GM21360 (cell line): ENCODE measurements around the gene RNF157.

ENCODE experiments used
- ATAC-seq: cut with Tn5 transposase; IDR thresholded peaks from one replicate; pipeline ENCODE4 v1.9.1; 2021; ENCODE audit warnings: mild to moderate bottlenecking, moderate library complexity; ENCODE audit not compliant: unreplicated experiment

Gene RNF157

DNA sequence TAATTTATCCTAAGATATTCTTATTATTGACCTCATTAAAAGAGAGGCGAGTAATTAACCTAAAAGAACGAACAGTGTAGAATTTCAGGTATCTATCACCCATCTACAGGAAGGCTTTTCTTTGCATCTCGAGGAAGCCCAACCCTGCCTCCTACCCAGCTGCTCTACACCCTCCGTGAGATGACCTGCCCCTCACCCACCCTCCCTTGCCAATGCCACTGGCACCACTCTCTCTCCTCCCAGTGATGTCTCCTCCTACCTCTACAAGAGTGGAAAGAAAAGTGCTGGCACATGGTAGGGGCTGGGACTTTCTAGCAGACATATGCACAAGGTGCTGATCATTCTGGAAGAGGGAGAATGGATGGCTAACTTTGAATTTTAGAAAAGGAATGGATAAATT, 76.4 kb downstream of the RNF157 start:
- ATAC-seq = no peak

DNA sequence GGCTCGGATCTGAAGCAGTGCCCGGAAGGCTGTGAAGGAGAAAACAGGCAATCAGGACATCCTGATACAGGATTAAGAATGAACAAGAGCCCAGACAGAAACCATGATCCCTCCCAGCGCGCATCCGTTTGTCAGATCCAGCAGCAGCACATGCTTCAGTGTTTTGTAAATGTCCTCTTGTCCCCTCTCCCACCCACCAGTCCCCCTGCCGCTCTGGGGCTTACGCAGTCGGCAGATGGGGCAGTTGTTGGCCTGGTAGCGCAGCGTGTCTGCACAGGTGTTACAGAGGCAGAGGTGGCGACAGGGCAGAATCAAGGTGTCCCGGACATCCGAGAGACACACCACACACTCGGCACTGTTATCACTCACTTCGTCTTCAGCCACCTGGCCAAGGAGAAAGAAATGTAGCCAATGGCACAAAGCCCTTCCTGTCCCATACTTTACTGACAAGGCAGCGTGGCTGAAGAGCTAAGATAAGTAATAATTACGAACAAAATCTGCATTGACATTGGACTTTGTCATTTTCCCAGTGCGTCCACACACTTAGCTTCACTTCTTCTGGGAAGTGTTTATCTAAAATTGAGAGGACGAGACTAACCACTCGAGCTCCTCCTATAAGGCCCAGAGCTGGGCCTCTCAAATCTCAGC, 78.5 kb downstream of the RNF157 start:
- no peak for ATAC-seq

DNA sequence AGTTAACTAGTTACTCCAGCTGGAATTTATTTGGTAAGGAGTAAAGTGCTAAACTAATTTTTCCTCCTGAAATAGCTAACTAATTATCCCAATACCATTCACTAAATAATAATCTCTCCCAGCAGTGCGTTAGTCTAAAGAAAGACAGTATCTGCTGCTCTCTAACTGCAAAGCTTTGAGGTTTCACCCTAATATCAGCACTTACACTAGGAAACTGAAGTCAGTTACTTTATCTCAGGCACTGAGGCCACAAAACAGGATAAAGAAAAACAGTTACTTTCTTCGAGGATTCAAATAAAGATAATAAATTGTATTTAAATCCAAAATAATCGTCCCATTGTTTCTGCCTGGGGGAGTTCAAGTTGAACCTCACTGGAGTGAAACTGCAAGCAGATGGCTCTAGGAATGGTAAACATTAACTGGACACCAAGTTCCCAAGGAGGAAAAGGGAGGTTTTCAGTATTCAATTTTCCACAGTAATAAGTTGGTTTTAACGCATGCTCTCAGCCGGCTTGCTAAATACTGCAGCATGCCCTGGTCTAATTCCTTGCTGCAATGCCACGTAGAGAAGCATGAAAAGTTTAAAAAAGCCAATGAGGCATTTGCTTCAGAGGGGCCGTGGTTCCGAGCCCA, 79.3 kb downstream of the RNF157 start:
- ATAC-seq = no peak

DNA sequence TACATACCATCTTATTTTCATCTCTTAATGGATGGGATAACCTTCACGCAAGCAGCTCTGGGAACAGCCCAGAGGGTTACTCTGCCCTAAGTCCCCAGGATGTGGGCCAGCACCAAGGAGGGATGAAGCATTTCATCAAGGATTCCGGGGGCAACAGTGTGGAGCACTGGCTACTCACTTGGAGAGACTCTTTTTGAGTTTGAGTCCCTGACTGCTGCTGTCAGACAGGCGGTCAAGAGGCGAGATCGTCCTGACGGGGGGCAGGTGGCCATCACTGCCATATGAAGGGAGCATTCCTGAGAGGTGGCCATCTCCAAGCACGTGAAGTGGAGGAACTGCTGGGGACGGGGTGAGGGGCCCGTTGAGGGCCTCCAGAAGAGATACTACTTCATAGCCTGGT, 81.1 kb downstream of the RNF157 start:
- no peak for ATAC-seq

DNA sequence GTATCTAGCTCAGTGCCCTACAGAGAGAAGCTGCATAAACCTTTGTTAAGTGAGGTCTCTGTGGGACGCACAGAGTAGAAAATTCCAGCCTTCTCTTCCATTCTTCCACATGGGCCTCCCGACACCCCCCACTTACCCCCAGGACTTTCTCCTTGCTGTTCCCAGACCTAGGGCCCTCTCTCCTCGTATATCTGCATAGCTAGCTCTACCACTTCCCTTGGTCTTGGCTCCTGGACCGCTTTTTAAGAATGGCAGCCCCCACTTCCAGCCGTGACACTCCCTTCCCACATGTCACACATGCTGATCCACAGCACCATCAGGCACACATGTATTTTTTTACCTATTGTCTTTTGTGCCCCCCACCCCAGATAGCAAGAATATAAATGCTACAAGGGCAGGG, 82.5 kb downstream of the RNF157 start:
- no peak for ATAC-seq

DNA sequence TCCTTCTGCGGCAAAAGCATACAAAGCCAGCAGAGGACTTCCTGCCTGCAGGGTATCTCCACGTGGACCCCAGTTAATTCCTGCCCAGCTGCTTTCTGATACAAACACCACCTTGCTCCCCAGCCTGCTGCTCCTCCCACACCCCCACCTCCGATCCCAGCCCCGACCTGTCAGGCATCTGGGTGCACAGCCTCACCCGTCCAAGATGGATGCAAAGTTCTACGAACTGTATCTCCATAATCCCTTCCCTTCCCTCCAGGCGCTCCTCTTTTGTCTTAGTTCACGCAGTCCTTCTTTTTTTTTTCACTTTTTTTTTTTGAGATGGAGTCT, 83.7 kb downstream of the RNF157 start:
- ATAC-seq = no peak

DNA sequence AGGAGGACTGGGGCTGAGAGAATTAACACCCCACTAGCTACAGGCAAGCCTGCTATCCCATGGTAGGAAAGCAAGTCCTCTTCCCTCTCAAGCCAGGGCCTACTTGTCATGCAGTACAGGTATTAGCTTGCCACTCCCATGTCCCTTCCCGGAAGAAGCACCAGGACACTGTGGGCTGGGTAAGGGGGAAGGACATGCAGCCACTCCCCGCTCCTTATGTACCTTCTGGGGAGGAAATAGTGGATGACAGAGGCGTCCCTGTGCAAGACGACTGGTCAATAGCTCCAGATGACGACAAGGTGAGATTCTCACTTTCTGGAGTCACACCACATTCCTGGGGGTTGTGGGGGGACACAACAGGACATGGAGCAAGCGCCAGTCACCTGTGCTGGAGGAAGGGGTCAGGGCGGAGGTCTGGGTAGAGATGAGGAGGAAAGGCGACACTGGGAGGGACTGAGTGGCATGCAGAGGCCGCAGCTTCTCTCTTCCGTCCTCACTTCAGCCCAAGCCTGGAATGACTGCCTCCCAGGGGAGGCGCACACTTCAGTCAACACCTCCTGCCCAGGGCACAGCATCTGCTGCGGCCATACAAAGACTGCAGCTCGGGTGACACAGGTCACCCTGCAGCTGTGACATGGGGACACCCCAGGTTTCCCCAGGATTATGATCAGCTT, 84.2 kb downstream of the RNF157 start:
- no peak for ATAC-seq

DNA sequence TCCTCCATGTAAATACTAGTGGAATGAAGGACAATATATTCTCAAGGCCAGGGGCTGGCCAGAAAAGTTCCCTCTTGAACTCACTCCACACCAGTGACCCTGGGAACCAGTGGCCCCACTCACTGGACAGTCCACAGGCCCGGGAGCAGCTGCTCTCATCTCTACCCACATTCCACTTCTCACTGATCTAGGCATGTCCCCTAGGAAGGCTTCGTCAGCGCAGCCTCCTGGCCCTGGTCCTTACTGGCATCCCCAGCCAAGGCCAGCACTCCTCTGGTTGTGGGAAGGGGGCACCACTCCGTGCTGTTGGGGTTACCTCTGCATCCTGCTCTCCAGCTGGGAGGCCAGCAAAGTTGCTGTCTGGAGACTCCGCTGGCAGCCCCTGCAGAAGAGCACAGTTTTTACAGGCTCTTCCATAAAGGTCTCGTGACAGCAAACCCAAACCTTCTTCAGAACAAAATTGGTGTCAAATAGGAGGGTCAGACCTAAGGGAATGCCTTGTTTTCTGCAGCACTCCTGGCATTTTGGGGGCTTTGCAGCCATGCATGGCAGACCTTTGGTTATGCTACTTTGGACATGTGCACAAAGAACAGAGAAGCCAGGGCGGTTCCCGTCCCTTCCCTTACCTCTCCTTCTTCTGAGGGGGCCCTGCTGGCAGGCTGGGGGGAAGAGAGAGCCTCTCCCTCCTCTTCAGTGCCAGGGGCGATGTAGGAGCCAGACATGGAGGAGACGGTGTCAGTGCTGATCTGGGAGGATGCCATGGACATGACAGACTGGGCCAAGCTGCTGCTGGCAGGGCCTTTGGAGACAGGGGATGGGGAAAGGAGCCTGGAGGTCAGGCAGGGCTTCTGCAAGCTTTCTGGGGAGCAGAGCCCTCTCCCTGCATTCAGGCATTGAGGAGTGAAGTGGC, 85.1 kb downstream of the RNF157 start:
- ATAC-seq = no peak

DNA sequence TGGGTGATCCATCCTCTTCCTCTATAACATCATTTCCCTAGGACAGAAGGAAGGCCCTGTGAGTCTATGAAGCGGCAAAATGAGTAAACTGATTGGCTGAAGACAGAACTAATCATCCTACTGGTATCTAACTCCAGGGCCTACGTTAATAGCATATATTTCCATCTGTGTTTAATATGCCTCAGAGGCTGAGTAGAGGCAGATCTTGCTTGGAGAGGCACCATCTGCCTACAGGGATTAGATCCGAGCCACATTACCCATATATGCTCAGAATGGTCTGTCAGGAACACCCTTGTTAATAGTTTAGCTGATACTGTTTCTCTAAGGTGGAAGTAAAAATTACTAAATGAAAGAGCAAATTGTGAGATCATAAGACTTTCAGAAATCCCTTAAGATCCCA, 86.0 kb downstream of the RNF157 start:
- no peak for ATAC-seq

DNA sequence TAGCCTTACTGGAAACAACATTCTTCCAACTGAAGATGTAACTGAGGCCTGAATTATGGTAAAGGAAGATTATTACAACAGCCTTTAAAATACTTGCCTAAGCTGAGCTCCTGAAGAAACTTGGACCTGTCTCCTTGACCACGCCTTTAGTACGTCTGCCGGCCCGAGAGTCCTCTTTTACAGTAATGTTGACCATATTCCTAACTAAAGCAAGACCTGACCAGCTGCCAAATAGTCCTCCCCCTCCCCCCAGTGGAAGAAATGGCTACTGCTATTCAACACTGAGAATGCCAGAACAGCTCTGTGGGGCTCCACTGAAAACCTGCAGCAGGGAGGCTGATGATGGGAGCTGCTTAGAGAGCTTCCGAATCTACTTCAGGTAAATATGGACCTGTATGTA, 86.7 kb downstream of the RNF157 start:
- no peak for ATAC-seq

DNA sequence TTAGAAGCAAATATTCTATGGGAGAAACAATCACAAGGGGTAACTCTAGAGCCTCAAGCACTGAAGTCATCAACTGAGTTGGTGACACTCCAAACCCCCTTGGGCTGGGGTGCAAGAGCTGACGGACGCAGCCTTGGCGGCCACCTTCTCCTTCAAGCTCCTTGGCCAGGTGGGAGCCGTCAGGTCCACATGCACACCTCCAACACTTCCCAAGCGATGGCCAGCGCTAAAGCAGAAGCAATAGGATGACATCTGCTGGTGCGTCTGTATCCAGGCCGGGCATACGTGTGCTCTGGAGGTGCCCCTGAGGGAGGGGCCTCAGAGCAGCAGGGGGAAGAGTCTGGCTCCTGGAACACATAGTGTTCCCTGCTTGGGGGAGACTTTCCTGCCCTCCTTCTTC, 87.1 kb downstream of the RNF157 start:
- no peak for ATAC-seq

DNA sequence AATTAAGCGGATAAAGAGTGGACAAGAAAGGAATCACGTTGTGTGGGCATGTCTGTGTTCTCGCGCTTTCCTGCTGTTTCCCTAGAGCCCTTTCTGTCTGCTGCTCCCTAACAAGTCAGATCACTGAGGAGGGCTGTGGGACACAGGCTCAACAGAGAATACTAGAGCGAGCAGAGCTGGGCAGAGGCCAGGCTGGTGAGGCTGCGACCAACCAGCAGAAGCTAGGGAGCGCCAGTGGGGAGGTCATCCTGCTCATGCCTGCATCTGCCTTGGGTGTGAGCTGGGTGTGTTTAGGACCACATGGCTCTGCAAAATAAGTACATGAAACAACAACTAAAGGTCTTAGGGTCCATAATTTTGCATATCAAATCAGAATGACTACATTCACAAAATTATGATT, 87.7 kb downstream of the RNF157 start:
- no peak for ATAC-seq

DNA sequence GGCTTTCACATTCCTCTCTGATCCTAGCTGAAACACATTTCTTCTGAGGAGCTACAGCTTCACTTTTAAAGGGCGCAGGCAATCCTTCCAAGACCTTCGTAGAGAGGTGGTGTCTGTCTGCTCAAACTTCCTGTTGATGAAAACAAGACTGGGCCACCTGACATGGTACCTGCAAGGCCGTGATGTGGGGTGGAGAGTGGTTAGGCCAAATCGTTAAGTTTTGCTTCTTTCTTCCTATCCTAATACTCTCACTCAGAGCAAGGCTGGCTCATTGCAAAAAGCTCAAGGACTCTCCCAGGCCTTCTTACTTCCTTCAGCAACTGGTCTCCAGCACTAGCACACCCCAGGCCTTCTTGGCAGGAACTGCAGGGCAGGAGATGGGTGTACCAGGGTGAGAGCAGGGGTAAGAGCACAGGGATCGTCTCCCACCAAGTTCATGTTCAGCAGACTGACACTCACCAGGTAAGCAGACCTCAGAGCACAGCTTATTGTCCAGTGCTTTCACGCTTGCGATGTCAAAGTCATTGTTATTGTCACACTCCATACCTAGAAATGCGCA, 88.3 kb downstream of the RNF157 start:
- ATAC-seq = no peak

DNA sequence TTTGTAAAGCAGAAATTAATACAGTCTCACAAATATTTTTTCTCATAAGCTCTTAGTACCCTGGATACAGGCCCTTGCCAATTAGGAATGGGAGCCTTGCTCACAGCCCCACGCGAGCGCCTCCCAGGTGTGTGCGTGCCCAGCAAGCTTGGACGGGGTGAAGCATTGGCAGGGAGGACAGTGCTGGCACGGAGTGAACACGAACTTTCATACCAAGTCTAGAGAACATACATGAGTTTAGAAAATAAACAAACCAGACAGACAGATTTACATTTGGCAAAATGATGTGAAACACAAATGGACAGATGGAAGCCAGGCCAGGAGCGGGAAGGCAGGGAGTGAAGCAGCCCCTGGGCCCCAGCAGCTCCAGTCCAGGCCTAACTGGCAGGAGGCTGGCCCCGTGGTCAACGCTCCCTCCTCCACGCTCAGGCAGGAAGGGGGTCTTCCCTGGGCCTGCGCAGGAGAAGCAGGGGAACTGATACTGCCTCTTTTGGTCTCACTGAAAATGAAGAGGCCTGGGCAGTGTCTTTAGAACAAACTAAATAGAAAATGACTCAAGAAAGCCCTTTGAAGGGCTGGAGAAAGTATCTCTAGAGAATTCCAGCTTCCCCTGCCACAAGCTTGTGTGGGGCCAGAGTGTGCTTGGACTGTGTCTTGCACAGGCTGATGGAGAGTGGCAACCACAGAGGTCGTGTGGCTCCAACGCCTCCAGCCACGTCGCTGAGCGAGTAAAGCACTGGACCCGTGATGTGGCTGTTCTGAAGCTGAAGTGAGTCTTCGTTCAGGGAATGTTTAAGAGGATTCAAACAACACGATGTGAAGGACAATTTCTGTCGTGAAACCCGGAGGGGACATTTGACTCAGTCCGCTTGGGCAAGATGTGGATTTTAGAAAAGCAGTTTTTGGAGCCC, 89.3 kb downstream of the RNF157 start:
- ATAC-seq = no peak

DNA sequence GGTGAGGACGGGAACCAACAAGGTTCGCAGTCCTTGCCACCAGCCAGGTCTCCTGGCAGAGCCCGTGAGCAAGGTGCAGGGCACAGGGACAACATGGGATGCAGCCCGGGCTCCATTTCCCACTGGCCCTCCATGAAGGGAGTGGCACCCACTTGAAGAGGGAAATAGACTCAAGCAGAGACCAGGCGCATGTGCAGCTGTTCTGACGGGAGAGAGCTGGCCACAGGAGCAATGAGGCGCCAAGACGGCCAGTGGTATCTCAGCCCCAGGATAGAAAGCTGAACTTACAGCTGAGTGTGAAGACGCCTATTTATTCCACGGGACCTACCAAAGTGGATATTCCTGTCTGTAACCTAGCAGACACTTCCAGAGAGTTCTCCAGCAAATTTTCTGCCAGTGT, 91.1 kb downstream of the RNF157 start:
- ATAC-seq = no peak

DNA sequence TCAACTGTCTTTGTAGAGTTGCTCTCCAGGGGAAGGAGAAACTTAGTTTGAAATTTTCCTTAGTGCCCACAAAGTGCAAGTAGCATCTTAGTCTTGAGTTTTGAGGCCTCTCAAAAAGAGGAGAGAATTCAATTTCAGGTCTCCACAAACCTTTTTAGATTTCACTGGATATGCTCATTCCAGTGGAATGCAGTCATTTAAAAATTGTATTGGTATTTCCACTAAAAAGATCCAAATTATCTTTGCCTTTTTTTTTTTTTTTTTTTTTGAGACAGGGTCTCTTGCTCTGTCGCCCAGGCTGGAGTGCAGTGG, 92.3 kb downstream of the RNF157 start:
- ATAC-seq = no peak

DNA sequence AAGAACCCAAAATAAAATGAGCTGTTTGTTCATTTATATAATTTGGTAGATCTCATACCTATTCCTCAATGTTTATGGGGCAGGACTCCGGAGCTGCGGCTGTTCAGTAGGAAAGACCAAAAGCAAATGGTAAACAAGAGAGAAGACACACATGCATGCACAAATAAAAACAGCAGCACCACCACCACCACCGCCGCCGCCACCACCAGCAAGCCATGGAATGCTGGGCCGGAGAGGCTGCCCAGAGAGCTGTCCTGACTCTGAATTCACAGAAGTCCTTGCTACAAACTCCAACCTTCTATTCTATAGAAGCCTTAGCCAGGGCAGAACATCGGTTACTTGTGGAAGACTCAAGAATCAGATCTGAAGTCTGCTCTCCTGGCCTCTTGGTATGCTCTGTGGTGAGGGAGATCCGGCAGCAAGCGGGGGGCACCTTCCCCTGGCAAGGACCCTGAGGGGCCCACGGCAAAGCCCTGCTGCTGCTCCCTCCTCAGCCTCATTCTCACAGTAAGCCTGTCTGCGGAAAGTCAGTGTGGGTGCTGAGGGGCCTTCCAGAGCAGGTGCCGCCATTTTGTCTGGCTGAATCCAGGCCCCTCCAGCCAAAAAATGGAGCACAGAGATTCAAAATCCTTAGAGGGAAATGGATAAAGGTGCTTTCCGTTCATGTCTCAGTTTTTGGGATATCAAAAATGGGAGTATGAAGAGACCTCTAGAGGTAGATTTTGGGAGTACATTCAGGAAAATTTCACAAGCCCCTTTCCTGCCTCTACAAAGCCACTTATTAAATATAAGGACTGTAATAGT, 92.9 kb downstream of the RNF157 start:
- no peak for ATAC-seq

DNA sequence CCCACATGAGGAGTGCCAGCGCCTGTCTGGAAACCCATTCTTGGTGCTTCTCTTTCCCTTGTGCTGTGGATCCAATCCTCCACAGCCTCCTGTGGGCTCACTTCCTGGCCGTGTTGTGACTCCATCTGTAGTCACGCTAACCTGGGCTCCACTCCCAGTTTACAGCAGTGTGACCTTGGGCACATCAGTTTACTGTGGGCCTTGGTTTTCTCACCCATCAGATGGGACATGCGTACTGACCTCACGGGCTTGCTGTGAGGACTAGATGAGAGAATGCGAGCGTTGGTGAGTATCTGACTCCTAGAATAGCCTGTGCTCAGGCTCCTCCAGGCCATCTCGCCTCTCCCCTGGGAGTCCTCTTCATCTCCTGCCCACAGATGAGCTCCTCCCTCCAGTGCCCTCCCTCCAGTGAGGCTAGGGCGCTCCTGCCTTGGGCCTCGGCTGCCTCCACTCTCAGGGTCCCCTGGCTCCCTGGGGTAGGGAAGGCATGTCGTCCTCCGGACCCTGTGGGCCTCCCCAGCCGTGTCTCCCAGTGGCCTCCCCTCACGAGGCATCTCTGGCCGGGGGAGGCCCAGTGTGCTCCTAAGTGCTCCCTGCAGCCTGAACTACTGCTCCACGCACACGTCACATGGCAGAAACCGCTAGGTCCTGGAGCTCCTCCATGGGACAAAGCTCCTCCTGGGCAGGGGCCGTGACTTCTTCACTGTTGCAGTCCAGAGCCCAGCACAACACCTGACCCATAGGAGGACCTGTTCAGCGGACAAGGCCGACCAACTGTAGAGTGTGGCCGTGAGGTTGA, 94.0 kb downstream of the RNF157 start:
- no peak for ATAC-seq
